PFSK-1 (cell line): ENCODE measurements around the gene CNTNAP2.

Source experiments
- FOXP2 ChIP-seq: optimal IDR thresholded peaks from 2 replicates; pipeline ENCODE3; 2011; ENCODE audit warnings: borderline replicate concordance, control low read depth, inconsistent platforms; ENCODE audit not compliant: insufficient read depth; ENCODE audit errors: extremely low read length, extremely low read depth
- POLR2AphosphoS5 ChIP-seq: IDR thresholded peaks from 2 replicates; pipeline ENCODE4 v1.6.1; 2012; ENCODE audit warnings: low read depth, mild to moderate bottlenecking, control low read depth, low read length, moderate library complexity
- SIN3A ChIP-seq: IDR thresholded peaks from 2 replicates; pipeline ENCODE4 v1.6.1; 2012; ENCODE audit warnings: mild to moderate bottlenecking, low read length, moderate library complexity, borderline replicate concordance; ENCODE audit not compliant: insufficient read depth
- TAF1 ChIP-seq: IDR thresholded peaks from 2 replicates; pipeline ENCODE4 v1.6.1; 2012; ENCODE audit warnings: low read length, control low read depth, borderline replicate concordance; ENCODE audit not compliant: insufficient read depth
- TF ChIP-seq, protein P1 (sequence below), 2 experiments: IDR thresholded peaks; 2 replicates each; pipeline versions ENCODE4 v1.6.1 to v1.8.0; 2011 to 2012; ENCODE audit warnings: low read depth in 2 of 2, low read length in 2 of 2, control low read depth in 1 of 2, inconsistent platforms in 1 of 2, mild to moderate bottlenecking in 1 of 2, moderate library complexity in 1 of 2; ENCODE audit not compliant: insufficient read depth in 1 of 2

Gene CNTNAP2

DNA sequence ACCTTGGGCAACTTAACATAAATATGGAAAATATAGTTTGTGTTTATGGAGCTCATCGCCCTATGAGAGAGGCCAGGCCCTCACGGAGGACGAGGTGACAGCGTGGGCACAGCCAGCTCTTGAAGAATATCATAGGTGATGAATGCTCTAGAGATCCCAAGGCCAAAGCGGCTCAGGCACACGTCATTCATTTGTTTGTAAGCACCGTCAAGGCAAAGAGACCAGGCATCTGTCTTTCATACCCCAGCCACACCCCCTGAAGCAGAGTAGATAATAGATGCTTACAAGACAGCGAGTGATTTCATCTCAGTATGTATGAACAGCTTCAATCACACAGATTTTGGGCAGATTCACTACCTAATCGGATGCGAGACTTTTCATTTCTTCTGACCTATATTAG is 2231.9 kb downstream of the CNTNAP2 start:
- no peak for TF ChIP-seq FOXP2
- TF ChIP-seq POLR2AphosphoS5 = no peak
- no peak for TF ChIP-seq TAF1
- TF ChIP-seq, protein P1, sequence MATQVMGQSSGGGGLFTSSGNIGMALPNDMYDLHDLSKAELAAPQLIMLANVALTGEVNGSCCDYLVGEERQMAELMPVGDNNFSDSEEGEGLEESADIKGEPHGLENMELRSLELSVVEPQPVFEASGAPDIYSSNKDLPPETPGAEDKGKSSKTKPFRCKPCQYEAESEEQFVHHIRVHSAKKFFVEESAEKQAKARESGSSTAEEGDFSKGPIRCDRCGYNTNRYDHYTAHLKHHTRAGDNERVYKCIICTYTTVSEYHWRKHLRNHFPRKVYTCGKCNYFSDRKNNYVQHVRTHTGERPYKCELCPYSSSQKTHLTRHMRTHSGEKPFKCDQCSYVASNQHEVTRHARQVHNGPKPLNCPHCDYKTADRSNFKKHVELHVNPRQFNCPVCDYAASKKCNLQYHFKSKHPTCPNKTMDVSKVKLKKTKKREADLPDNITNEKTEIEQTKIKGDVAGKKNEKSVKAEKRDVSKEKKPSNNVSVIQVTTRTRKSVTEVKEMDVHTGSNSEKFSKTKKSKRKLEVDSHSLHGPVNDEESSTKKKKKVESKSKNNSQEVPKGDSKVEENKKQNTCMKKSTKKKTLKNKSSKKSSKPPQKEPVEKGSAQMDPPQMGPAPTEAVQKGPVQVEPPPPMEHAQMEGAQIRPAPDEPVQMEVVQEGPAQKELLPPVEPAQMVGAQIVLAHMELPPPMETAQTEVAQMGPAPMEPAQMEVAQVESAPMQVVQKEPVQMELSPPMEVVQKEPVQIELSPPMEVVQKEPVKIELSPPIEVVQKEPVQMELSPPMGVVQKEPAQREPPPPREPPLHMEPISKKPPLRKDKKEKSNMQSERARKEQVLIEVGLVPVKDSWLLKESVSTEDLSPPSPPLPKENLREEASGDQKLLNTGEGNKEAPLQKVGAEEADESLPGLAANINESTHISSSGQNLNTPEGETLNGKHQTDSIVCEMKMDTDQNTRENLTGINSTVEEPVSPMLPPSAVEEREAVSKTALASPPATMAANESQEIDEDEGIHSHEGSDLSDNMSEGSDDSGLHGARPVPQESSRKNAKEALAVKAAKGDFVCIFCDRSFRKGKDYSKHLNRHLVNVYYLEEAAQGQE (IDR thresholded peaks at IDR 0.05; ENCODE audit: insufficient read depth in 1 of 2, low read depth in 2 of 2, low read length in 2 of 2) = no peak
- TF ChIP-seq SIN3A = no peak

DNA sequence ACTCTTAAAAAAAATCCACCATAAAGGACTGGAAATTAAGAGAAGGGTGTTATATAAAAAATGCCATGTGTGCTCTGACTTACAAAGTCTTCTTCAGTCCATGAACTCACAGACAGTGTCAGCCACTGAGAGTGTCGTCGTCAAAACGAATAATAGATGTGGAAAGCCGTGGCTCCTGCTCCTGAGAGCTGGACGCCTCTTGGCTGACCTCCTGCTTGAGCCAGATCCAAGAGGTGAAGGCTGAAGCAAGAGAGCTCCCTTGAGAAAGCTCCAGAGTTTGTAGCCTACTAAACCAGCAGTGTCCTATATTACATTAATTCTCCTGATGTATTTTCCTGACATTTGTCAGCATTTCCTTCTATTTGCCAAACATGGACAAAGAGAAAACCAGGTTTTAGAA is 2239.7 kb downstream of the CNTNAP2 start:
- TF ChIP-seq TAF1 = no peak

DNA sequence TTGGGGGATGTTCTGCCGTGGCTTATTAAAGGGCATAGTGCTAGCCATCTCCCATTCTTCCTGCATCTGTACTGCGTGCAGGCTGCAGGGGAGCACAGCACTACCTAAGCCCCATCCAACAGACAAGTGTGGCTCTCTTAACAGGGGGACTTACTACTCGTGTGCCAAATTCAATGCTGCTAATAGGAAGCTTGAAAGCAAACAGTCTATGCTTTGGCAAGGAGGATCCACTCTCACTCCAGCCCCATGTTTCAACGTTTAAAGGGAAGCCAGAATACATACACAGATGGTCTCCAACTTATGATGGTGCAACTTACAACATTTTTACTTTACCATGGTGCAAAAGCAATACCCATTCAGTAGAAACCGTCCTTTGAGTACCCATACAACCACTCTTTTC is 2245.9 kb downstream of the CNTNAP2 start:
- TF ChIP-seq FOXP2 (no peak), POLR2AphosphoS5 (no peak), TAF1 (no peak), SIN3A (no peak)
- TF ChIP-seq, protein P1 (IDR thresholded peaks at IDR 0.05; ENCODE audit: insufficient read depth in 1 of 2, low read depth in 2 of 2, low read length in 2 of 2) = no peak

DNA sequence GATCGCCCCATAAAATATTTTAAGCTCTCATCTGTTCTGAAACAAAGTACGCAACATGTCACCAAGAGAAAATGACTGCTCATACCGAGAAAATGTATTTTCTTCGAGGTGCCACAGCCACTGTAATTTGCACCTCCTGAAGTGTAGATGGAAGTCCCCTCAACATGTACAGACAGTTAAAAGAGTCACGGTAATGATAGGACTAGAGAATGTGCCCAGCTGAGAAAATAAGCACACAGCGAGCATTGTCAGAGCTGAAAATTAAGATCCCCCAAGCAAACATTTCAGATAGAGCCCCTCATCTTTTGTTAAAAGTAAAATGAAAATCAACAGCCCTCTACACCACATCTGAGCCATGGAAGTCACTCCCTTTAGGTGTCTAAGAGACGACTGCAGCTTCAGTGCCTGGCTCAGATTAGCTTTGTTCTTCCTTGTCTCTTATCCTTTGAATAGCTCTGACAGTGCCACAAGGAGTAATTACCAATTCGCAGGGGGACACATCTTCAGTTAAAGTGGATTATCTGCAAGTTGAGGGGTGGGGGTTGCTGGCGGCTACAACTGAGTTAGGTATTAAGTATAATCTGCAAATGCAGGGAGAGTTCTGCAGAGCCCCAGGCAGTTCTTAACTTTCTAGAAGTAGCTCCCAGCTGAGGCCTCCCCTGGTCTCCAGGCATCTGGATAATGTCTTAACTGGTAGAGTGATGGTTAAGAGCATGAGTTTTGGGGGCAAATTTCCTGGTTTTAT is 2251.3 kb downstream of the CNTNAP2 start:
- no peak for TF ChIP-seq TAF1
- TF ChIP-seq FOXP2 = no peak
- no peak for TF ChIP-seq POLR2AphosphoS5
- TF ChIP-seq, protein P1 (IDR thresholded peaks at IDR 0.05; ENCODE audit: insufficient read depth in 1 of 2, low read depth in 2 of 2, low read length in 2 of 2) = no peak

GRCh38 chr7:148368562-148368961 is 2252.0 kb downstream of the CNTNAP2 start:
- TF ChIP-seq FOXP2 (no peak), SIN3A (no peak), POLR2AphosphoS5 (no peak), TAF1 (no peak)
- TF ChIP-seq, protein P1 (IDR thresholded peaks at IDR 0.05; ENCODE audit: insufficient read depth in 1 of 2, low read depth in 2 of 2, low read length in 2 of 2) = no peak
